ENCODE results near the gene ABHD8.

ABHD8 gene

DNA sequence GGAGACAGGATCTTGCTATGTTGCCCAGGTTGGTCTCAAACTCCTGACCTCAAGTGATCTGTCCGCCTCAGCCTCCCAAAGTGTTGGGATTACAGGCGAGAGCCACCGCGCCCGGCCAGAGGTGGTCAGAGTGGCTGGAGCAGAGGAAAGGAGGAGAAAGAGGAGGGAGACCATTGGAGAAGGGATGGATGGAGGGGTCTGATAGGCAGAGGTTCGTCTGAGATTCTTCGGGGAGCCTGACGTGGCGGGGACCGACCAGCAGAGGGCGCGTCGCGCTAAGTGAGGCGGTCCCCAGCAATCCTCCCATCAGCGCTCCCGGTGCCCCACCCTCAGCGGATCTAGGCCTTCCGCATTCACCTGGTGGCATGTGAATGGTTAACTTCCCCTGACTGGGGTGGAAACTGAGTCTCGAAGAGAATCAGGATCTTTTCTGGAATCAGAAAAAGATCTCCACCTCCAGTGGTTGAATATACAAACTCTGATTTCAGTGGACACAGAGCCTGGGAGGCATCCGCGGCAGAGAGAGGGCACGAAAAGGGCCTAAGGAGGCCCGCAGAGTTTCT is 43.0 kb upstream of the ABHD8 start:
- Histone ChIP-seq H3K4me3 (no peak overlapping the region), H3K27ac (peak overlapping the region; percentile 33 to 40)
- no peak for DNase-seq (ENCODE audit: low spot score)
- peak; percentile 91 for TF ChIP-seq CTCF (IDR thresholded peaks at IDR 0.05)

DNA sequence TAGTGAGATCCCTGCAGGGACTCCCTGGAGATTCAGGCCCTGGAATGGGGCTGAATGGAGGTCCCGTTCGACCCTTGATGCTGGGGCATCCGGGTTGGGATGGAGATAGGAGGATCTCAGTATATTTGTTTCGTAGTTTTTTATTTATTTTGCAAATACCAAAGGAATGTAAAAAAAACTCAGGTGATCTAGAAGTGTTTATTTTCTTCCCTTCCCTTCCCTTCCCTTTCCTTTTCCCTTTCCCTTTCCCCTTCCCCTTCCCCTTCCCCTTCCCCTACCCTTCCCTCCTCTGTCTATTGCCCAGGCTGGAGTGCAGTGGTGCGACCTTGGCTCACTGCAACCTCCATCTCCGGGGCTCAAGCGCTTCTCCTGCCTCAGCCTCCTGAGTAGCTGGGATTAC is 38.6 kb upstream of the ABHD8 start:
- no peak for DNase-seq (ENCODE audit: low spot score)
- TF ChIP-seq CTCF (IDR thresholded peaks at IDR 0.05) = no peak
- Histone ChIP-seq H3K27ac (no peak overlapping the region), H3K4me3 (no peak overlapping the region)

DNA sequence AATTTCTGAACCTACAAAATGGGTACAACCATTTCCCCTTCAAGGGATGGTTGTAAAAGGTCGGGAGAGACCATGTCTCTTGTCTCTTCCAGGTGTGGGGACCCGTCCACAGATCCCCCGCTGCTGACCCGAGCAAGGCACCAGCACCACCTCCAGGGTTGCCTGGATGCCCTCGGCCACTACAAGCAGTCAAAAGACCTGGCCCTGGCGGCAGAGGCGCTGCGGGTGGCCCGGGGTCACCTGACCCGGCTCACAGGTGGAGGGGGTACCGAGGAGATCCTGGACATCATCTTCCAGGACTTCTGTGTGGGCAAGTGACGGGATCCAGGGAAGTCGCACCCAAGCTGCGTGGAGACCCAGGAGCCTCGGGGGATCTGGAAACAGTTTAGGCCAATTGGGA is 38.2 kb upstream of the ABHD8 start:
- DNase-seq (ENCODE audit: low spot score) = no peak
- Histone ChIP-seq H3K27ac (no peak overlapping the region), H3K4me3 (no peak overlapping the region)
- TF ChIP-seq CTCF (IDR thresholded peaks at IDR 0.05) = no peak

GRCh38 chr19:17340871-17341357 is 37.7 kb upstream of the ABHD8 start:
- no peak for TF ChIP-seq CTCF (IDR thresholded peaks at IDR 0.05)
- Histone ChIP-seq H3K27ac (no peak overlapping the region), H3K4me3 (no peak overlapping the region)
- no peak for DNase-seq (ENCODE audit: low spot score)

GRCh38 chr19:17340302-17340870 is 37.2 kb upstream of the ABHD8 start:
- H3K27ac ChIP-seq = no peak overlapping the region
- TF ChIP-seq CTCF (IDR thresholded peaks at IDR 0.05) = no peak
- no peak for DNase-seq (ENCODE audit: low spot score)
- H3K4me3 ChIP-seq = no peak overlapping the region

GRCh38 chr19:17339088-17339741 is 36.0 kb upstream of the ABHD8 start:
- Histone ChIP-seq H3K27ac (no peak overlapping the region), H3K4me3 (no peak overlapping the region)
- no peak for TF ChIP-seq CTCF (IDR thresholded peaks at IDR 0.05)
- DNase-seq (ENCODE audit: low spot score) = no peak

Data from coronary artery (tissue), 2 donors.